ENCODE results near the gene SRD5A1.

The SRD5A1 gene

GRCh38 chr5:6707852-6708251 lies 74.6 kb downstream of the SRD5A1 start:
- H3K4me3 ChIP-seq (ENCODE audit: low read depth, low read length) = no peak overlapping the region
- TF ChIP-seq MYC (IDR thresholded peaks at IDR 0.05; ENCODE audit: low read depth, low read length) = no peak
- TF ChIP-seq MAX (IDR thresholded peaks at IDR 0.05; ENCODE audit: low read depth, low read length) = no peak
- DNase-seq (ENCODE audit: low read depth) = no peak

- DNase-seq (ENCODE audit: low read depth) = no peak
- no peak for TF ChIP-seq CTCF (IDR thresholded peaks at IDR 0.05; ENCODE audit: low read depth, low read length)
- TF ChIP-seq MYC (IDR thresholded peaks at IDR 0.05; ENCODE audit: low read depth, low read length) = no peak
- TF ChIP-seq MAX (IDR thresholded peaks at IDR 0.05; ENCODE audit: low read depth, low read length) = no peak
- TF ChIP-seq POLR2A (IDR thresholded peaks at IDR 0.05; ENCODE audit: extremely low read depth, insufficient read length) = no peak
- no peak overlapping the region for H3K4me3 ChIP-seq (ENCODE audit: low read depth, low read length)
These were observed 75.6 kb downstream of the SRD5A1 start for GRCh38 chr5:6708814-6709213.

- no peak for DNase-seq (ENCODE audit: low read depth)
- TF ChIP-seq POLR2A (IDR thresholded peaks at IDR 0.05; ENCODE audit: extremely low read depth, insufficient read length) (no peak), CTCF (IDR thresholded peaks at IDR 0.05; ENCODE audit: low read depth, low read length) (no peak), MYC (IDR thresholded peaks at IDR 0.05; ENCODE audit: low read depth, low read length) (no peak), MAX (IDR thresholded peaks at IDR 0.05; ENCODE audit: low read depth, low read length) (no peak)
- H3K4me3 ChIP-seq (ENCODE audit: low read depth, low read length) = no peak overlapping the region
These were observed 76.8 kb downstream of the SRD5A1 start for GRCh38 chr5:6710070-6710469.

- no peak for DNase-seq (ENCODE audit: low read depth)
- no peak overlapping the region for H3K4me3 ChIP-seq (ENCODE audit: low read depth, low read length)
- no peak for TF ChIP-seq POLR2A (IDR thresholded peaks at IDR 0.05; ENCODE audit: extremely low read depth, insufficient read length)
- TF ChIP-seq CTCF (IDR thresholded peaks at IDR 0.05; ENCODE audit: low read depth, low read length) = no peak
- TF ChIP-seq MYC (IDR thresholded peaks at IDR 0.05; ENCODE audit: low read depth, low read length) = no peak
- no peak for TF ChIP-seq MAX (IDR thresholded peaks at IDR 0.05; ENCODE audit: low read depth, low read length)
These were observed 77.5 kb downstream of the SRD5A1 start for GRCh38 chr5:6710551-6711318.

- TF ChIP-seq MAX (IDR thresholded peaks at IDR 0.05; ENCODE audit: low read depth, low read length) = peak; percentile 56
- no peak for TF ChIP-seq CTCF (IDR thresholded peaks at IDR 0.05; ENCODE audit: low read depth, low read length)
- no peak for DNase-seq (ENCODE audit: low read depth)
These were observed 78.3 kb downstream of the SRD5A1 start for GRCh38 chr5:6711409-6712141.

GRCh38 chr5:6712142-6712576 lies 78.9 kb downstream of the SRD5A1 start:
- peak overlapping the region; percentile 71 for H3K4me3 ChIP-seq (ENCODE audit: low read depth, low read length)
- TF ChIP-seq POLR2A (IDR thresholded peaks at IDR 0.05; ENCODE audit: extremely low read depth, insufficient read length) = peak; percentile 19
- no peak; the same call in 1 of the 2 replicates for TF ChIP-seq MAX (IDR thresholded peaks at IDR 0.05; ENCODE audit: low read depth, low read length)
- TF ChIP-seq MYC (IDR thresholded peaks at IDR 0.05; ENCODE audit: low read depth, low read length) = no peak
- TF ChIP-seq CTCF (IDR thresholded peaks at IDR 0.05; ENCODE audit: low read depth, low read length) = peak; percentile 10
- peak; percentile 78 for DNase-seq (ENCODE audit: low read depth)

More at GRCh38 chr5:6711409-6712141, 78.3 kb downstream of the SRD5A1 start:
- peak overlapping the region; percentile 71 for H3K4me3 ChIP-seq (ENCODE audit: low read depth, low read length)
